ENCODE measurements around the gene TDP2. TPM values are rescaled to one million over a fixed set of nuclear protein-coding genes. Genes with fewer than 3 reads are reported as not detected.

Gene TDP2
- polyA plus RNA-seq, 3 donors = 64.9 to 71.6 (median 65.2) TPM

GRCh38 chr6:24607310-24608105, 59.2 kb downstream of the TDP2 start:
- no peak for DNase-seq (ENCODE audit: low read depth in 3 of 3, low spot score in 2 of 3)

GRCh38 chr6:24606200-24606930, 60.3 kb downstream of the TDP2 start:
- no peak for DNase-seq (ENCODE audit: low read depth in 3 of 3, low spot score in 2 of 3)

GRCh38 chr6:24603241-24603640, 63.5 kb downstream of the TDP2 start:
- DNase-seq (ENCODE audit: low read depth in 3 of 3, low spot score in 2 of 3) = no peak

GRCh38 chr6:24600903-24601302, 65.8 kb downstream of the TDP2 start:
- no peak for DNase-seq (ENCODE audit: low read depth in 3 of 3, low spot score in 2 of 3)

Other genes starting within 250 kb of the TDP2 start
- gene GPLD1, start 177.3 kb downstream of the TDP2 start, polyA plus RNA-seq (ENCODE audit: insufficient read length in 3 of 3) = 1 to 10 TPM; 2.6 to 4.1 (median 3.0) TPM
- 10 to 100 TPM; 27.7 to 30.0 (median 28.7) TPM for gene ALDH5A1, start 171.9 kb downstream of the TDP2 start, polyA plus RNA-seq (ENCODE audit: insufficient read length in 3 of 3)
- gene KIAA0319, start 20.7 kb downstream of the TDP2 start, polyA plus RNA-seq (ENCODE audit: insufficient read length in 3 of 3) = under 1 TPM; 0.25 to 0.33 (median 0.25) TPM
- 10 to 100 TPM; 42.4 to 47.4 (median 45.1) TPM for gene ACOT13, start 178 bp upstream of the TDP2 start, polyA plus RNA-seq (ENCODE audit: insufficient read length in 3 of 3)
- gene C6orf62, start 52.3 kb upstream of the TDP2 start, polyA plus RNA-seq (ENCODE audit: insufficient read length in 3 of 3) = 100 to 1,000 TPM; 143 to 153 (median 151) TPM
- gene GMNN, start 108.0 kb upstream of the TDP2 start, polyA plus RNA-seq (ENCODE audit: insufficient read length in 3 of 3) = 10 to 100 TPM; 57.6 to 59.4 (median 58.2) TPM
- not detected for gene ARMH2, start 132.0 kb upstream of the TDP2 start, polyA plus RNA-seq (ENCODE audit: insufficient read length in 3 of 3)

All from right renal cortex interstitium (tissue), 3 donors.